Stomach (tissue), 9 donors: ENCODE measurements around the gene LEKR1. TPM values are rescaled to one million over a fixed set of nuclear protein-coding genes. Genes with fewer than 3 reads are reported as not detected.

Experiments used
- DNase-seq, 2 donors: peaks; one replicate each; pipeline versions ENCODE4 v3.0.0 to v3.0.0-alpha.2; 2013 to 2019
- H3K27ac ChIP-seq, 5 donors: fragments of 200-600 bp in 4 of 5; sonication (generic) in 4 of 5; one replicate each; pipeline ENCODE4 v1.5.1; 2013 to 2019; ENCODE audit warnings: mild to moderate bottlenecking in 1 of 5, moderate library complexity in 1 of 5
- H3K27me3 ChIP-seq, 3 donors: fragments of 200-600 bp; sonication (generic); one replicate each; pipeline ENCODE4 v1.5.1; 2017 to 2019; ENCODE audit warnings: mixed run types in 1 of 3
- H3K36me3 ChIP-seq, 4 donors: fragments of 200-600 bp; sonication (generic); 1 replicate in 3 of 4; 2 replicates in 1 of 4; pipeline ENCODE4 v1.5.1; 2016 to 2019
- H3K4me1 ChIP-seq, 4 donors: fragments of 200-600 bp; sonication (generic); one replicate each; pipeline ENCODE4 v1.5.1; 2016 to 2019
- H3K4me3 ChIP-seq, 4 donors: fragments of 200-600 bp; sonication (generic) in 3 of 4; one replicate each; pipeline ENCODE4 v1.5.1; 2016 to 2019; ENCODE audit warnings: mild to moderate bottlenecking in 1 of 4
- H3K9me3 ChIP-seq, 4 donors: fragments of 200-600 bp; sonication (generic); one replicate each; pipeline ENCODE4 v1.5.1; 2016 to 2019
- EP300 ChIP-seq: sonication (generic); formaldehyde crosslinking; IDR thresholded peaks from one replicate; pipeline ENCODE4 v1.6.1; 2017; ENCODE audit warnings: antibody characterized with exemption
- POLR2A ChIP-seq, 4 donors: fragments of 450-650 bp; IDR thresholded peaks; one replicate each; pipeline ENCODE4 v1.6.1; 2016; ENCODE audit warnings: antibody characterized with exemption in 4 of 4, control low read depth in 2 of 4, mild to moderate bottlenecking in 1 of 4, moderate library complexity in 1 of 4
- POLR2AphosphoS5 ChIP-seq, 3 donors: sonication (generic); formaldehyde crosslinking; IDR thresholded peaks; one replicate each; pipeline ENCODE4 v1.6.1; 2016; ENCODE audit warnings: antibody characterized with exemption in 3 of 3
- WGBS, 5 donors: extraction: QIAGEN DNeasy Blood & Tissue Kit in 3 of 5; methylation state at CpG; one replicate each; pipeline versions ENCODE4 v1.1.5 to v1.1.7; 2013 to 2018; 5-methylcytosine and 5-hydroxymethylcytosine counted together
- intact Hi-C: fragments of 100-400 bp; cut with DNase I; formaldehyde crosslinking; loops from one replicate; pipeline ENCODE4 v1.15.1; 2023; ENCODE audit warnings: low total_unique reads
- polyA plus RNA-seq, 3 donors: library from polyadenylated mRNA; stranded (reverse); fragments of 200-250 nt; gene quantifications; one replicate each; pipeline ENCODE4 v1.2.3, GENCODE V29; 2013
- total RNA-seq, 5 donors: library from RNA; depleted of rRNA; stranded (reverse); fragments of >200 nt; gene quantifications; one replicate each; pipeline versions ENCODE4 v1.1.0 to v1.2.3, GENCODE V29; 2014 to 2016
- TF ChIP-seq, protein P1 (sequence below), 7 experiments: fragments of 450-650 bp in 4 of 7; fragments of 200-600 bp in 3 of 7; sonication (generic) in 3 of 7; IDR thresholded peaks; one replicate each; pipeline ENCODE4 v1.5.1; 2016 to 2019; ENCODE audit warnings: antibody characterized with exemption in 7 of 7, control low read depth in 2 of 7, mild to moderate bottlenecking in 1 of 7
- donor health status: healthy with polysubstance abuse.
- donor health status: Bipolar disorder and iron deficiency.
- donor health status: healthy.

LEKR1 gene
- total and polyA plus RNA-seq, 8 donors = 0.31 to 2.6 (median 0.44) TPM; not detected in 3

DNA sequence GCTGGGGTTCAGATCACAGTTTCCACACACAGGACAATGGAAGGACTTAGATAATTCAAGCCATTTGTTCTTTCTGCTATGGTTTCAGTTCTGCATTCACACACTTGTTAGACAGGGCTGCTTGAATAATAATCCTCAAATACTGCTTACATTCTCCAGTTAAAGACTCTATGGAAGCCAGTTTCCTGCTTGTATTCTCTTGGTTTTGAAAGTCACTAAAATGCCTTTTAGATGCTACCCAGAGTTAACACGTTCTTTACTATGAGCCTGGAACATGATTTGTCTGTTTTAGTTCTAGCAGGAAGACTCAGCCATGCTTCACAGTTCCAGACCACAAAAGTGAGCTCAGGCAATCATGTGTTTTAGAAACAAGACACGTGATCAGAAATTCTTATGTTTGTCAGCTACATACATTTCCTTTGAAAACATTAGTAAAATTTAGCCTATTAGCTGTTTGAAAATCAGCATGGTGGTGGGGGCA is 152.4 kb downstream of the LEKR1 start:
- peak in 1 of 2 donors; percentile 20 for DNase-seq
- WGBS, 5 donors = 44 to 67% (median 65%) methylated on average over 2 of the region's 2 CpGs
- Histone ChIP-seq H3K4me1 (no peaks in the 10 kb centered on the region), H3K4me3 (no peak overlapping the region), H3K9me3 (no peaks in the 10 kb centered on the region), H3K27ac (no peak overlapping the region), H3K36me3 (no peaks in the 10 kb centered on the region), H3K27me3 (no peaks in the 10 kb centered on the region)
- intact Hi-C loops = no loop called here
- TF ChIP-seq, protein P1, sequence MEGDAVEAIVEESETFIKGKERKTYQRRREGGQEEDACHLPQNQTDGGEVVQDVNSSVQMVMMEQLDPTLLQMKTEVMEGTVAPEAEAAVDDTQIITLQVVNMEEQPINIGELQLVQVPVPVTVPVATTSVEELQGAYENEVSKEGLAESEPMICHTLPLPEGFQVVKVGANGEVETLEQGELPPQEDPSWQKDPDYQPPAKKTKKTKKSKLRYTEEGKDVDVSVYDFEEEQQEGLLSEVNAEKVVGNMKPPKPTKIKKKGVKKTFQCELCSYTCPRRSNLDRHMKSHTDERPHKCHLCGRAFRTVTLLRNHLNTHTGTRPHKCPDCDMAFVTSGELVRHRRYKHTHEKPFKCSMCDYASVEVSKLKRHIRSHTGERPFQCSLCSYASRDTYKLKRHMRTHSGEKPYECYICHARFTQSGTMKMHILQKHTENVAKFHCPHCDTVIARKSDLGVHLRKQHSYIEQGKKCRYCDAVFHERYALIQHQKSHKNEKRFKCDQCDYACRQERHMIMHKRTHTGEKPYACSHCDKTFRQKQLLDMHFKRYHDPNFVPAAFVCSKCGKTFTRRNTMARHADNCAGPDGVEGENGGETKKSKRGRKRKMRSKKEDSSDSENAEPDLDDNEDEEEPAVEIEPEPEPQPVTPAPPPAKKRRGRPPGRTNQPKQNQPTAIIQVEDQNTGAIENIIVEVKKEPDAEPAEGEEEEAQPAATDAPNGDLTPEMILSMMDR (IDR thresholded peaks at IDR 0.05) = no peak
- TF ChIP-seq POLR2A (IDR thresholded peaks at IDR 0.05) = no peak
- TF ChIP-seq EP300 = no peak
- TF ChIP-seq POLR2AphosphoS5 (IDR thresholded peaks at IDR 0.05) = no peak

DNA sequence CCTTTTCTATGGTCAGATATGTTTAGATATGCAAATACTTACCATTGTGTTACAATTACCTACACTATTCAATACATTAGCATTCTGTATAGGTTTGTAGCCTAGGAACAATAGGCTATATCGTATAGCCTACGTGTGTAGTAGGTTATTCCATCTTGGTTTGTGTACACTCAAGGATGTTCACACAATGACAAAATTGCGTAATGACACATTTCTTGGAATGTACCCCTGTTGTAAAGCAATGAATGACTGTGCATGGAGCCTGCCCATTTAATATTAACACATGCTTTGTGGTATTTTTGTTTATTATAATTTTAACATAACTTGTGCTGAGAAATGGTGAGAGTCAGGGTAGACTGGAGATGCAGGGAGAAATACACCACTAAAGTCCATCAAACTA is 154.9 kb downstream of the LEKR1 start:
- Histone ChIP-seq H3K4me1 (no peaks in the 10 kb centered on the region), H3K27ac (no peak overlapping the region), H3K9me3 (no peaks in the 10 kb centered on the region), H3K36me3 (no peaks in the 10 kb centered on the region), H3K4me3 (no peak overlapping the region), H3K27me3 (no peaks in the 10 kb centered on the region)
- TF ChIP-seq POLR2A (IDR thresholded peaks at IDR 0.05) (no peak), POLR2AphosphoS5 (IDR thresholded peaks at IDR 0.05) (no peak), EP300 (no peak)
- TF ChIP-seq, protein P1 (IDR thresholded peaks at IDR 0.05) = no peak
- intact Hi-C loops = no loop called here
- WGBS, 5 donors = 91 to 96% (median 94%) methylated on average over 3 of the region's 3 CpGs
- DNase-seq = no peak

DNA sequence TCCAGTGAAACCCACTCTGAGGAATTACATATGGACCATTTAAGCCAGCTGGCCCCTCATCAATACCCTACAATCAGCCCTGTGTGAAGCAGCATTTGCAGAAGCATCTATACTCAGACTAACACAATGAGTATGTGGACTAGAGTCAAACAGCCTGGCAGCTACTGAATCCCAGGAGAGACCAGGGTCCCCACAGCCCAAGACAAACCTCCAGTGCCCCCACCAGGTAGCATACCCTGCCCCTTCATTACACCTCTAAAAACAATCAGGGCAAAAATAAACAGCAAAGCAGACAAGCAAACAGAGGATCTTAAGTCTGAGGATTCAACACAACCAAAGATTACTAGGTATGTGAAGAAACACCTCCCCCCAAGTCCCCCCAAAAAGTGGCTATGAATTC is 157.4 kb downstream of the LEKR1 start:
- no peaks in the 10 kb centered on the region for H3K9me3 ChIP-seq
- H3K4me1 ChIP-seq = no peaks in the 10 kb centered on the region
- H3K27ac ChIP-seq = no peak overlapping the region
- no peak overlapping the region for H3K4me3 ChIP-seq
- no peaks in the 10 kb centered on the region for H3K27me3 ChIP-seq
- no peaks in the 10 kb centered on the region for H3K36me3 ChIP-seq
- TF ChIP-seq POLR2AphosphoS5 (IDR thresholded peaks at IDR 0.05) = no peak
- TF ChIP-seq EP300 = no peak
- no peak for TF ChIP-seq POLR2A (IDR thresholded peaks at IDR 0.05)
- TF ChIP-seq, protein P1 (IDR thresholded peaks at IDR 0.05) = no peak
- DNase-seq = no peak
- intact Hi-C loops = no loop called here

DNA sequence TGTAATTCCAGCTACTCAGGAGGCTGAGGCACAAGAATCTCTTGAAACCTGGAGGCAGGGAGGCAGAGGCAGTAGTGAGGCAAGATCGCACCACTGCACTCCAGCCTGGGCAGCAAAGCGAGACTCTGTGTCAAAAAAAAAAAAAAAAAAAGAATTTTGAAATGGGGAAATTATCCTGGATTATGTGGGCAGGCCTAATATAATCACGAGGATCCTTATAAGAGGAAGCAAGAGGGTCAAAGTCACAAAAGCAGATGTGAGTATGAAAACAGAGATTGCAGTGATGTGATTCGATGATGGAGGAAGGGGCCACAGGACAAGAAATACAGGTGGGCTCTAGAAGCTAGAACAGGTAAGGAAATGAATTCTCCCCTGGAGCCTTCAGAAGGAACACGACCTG is 159.6 kb downstream of the LEKR1 start:
- no peaks in the 10 kb centered on the region for H3K9me3 ChIP-seq
- no peak overlapping the region for H3K27ac ChIP-seq
- no peak overlapping the region for H3K4me3 ChIP-seq
- 74 to 86% (median 82%) methylated on average over 5 of the region's 5 CpGs for WGBS, 5 donors
- H3K27me3 ChIP-seq = no peaks in the 10 kb centered on the region
- intact Hi-C loops = no loop called here
- H3K4me1 ChIP-seq = no peaks in the 10 kb centered on the region
- DNase-seq = no peak
- H3K36me3 ChIP-seq = no peaks in the 10 kb centered on the region
- TF ChIP-seq POLR2A (IDR thresholded peaks at IDR 0.05) (no peak), POLR2AphosphoS5 (IDR thresholded peaks at IDR 0.05) (no peak)

DNA sequence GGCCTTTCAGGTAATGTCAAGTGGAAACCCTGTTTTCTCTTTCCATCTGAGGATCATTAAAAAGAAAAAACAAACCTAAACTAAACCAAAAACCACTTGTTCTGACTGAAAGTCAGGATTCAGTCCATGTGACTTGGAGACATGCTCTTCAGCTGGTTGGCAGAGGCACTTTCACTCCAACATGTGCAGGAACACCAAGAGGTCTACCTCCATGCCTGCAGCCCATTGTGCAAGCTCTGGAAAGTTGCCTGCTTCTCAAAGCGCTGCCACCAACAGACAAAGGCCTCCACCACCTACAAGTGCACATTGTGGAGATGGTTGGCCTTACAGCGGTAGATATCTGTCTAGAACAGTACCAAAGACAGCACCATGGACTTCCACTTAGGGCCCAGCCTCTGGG is 161.8 kb downstream of the LEKR1 start:
- 94 to 97% (median 96%) methylated on average over 2 of the region's 2 CpGs for WGBS, 5 donors
- Histone ChIP-seq H3K4me3 (no peak overlapping the region), H3K4me1 (no peaks in the 10 kb centered on the region), H3K36me3 (no peaks in the 10 kb centered on the region), H3K27ac (no peak overlapping the region), H3K27me3 (no peaks in the 10 kb centered on the region), H3K9me3 (peaks cover 0 to 8% (median 0%) of the 10 kb centered on the region in 4 donors)
- TF ChIP-seq POLR2A (IDR thresholded peaks at IDR 0.05) (no peak), POLR2AphosphoS5 (IDR thresholded peaks at IDR 0.05) (no peak), EP300 (no peak)
- TF ChIP-seq, protein P1 (IDR thresholded peaks at IDR 0.05) = no peak
- DNase-seq = no peak
- intact Hi-C loops = no loop called here
